SU-DHL-6 (cell line): Measurements from ENCODE around the gene ZBTB49.

Source experiments
- EZH2phosphoT487 ChIP-seq: fragments of 200-600 bp; sonication (generic), shearing (Covaris generic); conservative IDR thresholded peaks from 2 replicates; pipeline ENCODE4 v1.6.1; 2018; ENCODE audit warnings: mild to moderate bottlenecking, antibody characterized with exemption, low read length, moderate library complexity, mixed read lengths
- TF ChIP-seq, protein P1 (sequence below): fragments of 200-600 bp; sonication (generic); IDR thresholded peaks from one replicate; pipeline ENCODE4 v1.5.1; 2017; ENCODE audit warnings: antibody characterized with exemption, mild to moderate bottlenecking, low read length, moderate library complexity; ENCODE audit not compliant: insufficient read depth, poor library complexity, severe bottlenecking

DNA sequence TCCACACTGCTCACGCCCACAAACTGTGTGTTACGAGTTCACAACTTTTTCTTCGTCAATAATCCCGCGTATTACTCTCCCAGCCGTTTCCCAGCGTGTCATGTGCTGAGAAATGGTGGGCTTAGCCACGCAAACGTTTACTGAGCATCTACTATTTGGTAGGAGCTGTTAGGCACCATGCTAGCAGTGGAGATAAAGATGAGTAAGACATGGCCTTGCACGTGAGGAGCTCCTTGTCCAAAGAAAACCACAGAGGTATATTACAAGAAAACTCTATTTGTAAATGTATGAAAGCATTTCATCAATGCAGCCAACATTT lies 41.2 kb upstream of the ZBTB49 start:
- TF ChIP-seq, protein P1, sequence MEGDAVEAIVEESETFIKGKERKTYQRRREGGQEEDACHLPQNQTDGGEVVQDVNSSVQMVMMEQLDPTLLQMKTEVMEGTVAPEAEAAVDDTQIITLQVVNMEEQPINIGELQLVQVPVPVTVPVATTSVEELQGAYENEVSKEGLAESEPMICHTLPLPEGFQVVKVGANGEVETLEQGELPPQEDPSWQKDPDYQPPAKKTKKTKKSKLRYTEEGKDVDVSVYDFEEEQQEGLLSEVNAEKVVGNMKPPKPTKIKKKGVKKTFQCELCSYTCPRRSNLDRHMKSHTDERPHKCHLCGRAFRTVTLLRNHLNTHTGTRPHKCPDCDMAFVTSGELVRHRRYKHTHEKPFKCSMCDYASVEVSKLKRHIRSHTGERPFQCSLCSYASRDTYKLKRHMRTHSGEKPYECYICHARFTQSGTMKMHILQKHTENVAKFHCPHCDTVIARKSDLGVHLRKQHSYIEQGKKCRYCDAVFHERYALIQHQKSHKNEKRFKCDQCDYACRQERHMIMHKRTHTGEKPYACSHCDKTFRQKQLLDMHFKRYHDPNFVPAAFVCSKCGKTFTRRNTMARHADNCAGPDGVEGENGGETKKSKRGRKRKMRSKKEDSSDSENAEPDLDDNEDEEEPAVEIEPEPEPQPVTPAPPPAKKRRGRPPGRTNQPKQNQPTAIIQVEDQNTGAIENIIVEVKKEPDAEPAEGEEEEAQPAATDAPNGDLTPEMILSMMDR, result no peak
- no peak for TF ChIP-seq EZH2phosphoT487
